Neural crest cell (in vitro differentiated cells): ENCODE data around the gene DLEU7. TPM values are rescaled to one million over a fixed set of nuclear protein-coding genes. Genes with fewer than 3 reads are reported as not detected.
A peak's percentile ranks its signal among the peaks of the same experiment; 100 is the strongest.

Experiments used
- DNase-seq: peaks from one replicate; pipeline ENCODE4 v3.0.0; 2021; ENCODE audit warnings: low read depth, mixed read lengths, low spot score
- H3K27ac Mint-ChIP-seq: one replicate; pipeline ENCODE4 v1.8.0; 2021; ENCODE audit warnings: mild to moderate bottlenecking, mixed read lengths; ENCODE audit not compliant: unreplicated experiment
- H3K27me3 Mint-ChIP-seq: 2 replicates; pipeline ENCODE4 v1.8.0; 2021; ENCODE audit warnings: low read depth, mild to moderate bottlenecking, mixed read lengths
- H3K36me3 Mint-ChIP-seq: 2 replicates; pipeline ENCODE4 v1.8.0; 2021; ENCODE audit warnings: low read depth, mild to moderate bottlenecking, mixed read lengths
- H3K4me1 Mint-ChIP-seq: 2 replicates; pipeline ENCODE4 v1.8.0; 2021; ENCODE audit warnings: mixed read lengths
- H3K4me3 Mint-ChIP-seq: one replicate; pipeline ENCODE4 v1.8.0; 2021; ENCODE audit warnings: mild to moderate bottlenecking, mixed read lengths
- H3K9me3 Mint-ChIP-seq: 2 replicates; pipeline ENCODE4 v1.8.0; 2021; ENCODE audit warnings: mixed read lengths
- total RNA-seq: library from RNA; stranded (reverse); gene quantifications from 2 replicates; pipeline ENCODE4 v1.2.1, GENCODE V29; 2021
- TF ChIP-seq, protein P1 (sequence below): fragments of 200-600 bp; sonication (generic); conservative IDR thresholded peaks from 2 replicates; pipeline ENCODE4 v1.5.0; 2021; ENCODE audit warnings: antibody characterized with exemption, mild to moderate bottlenecking

DLEU7 gene
- total RNA-seq, 1 donor from 2014 or later, result 0.51 TPM

DNA sequence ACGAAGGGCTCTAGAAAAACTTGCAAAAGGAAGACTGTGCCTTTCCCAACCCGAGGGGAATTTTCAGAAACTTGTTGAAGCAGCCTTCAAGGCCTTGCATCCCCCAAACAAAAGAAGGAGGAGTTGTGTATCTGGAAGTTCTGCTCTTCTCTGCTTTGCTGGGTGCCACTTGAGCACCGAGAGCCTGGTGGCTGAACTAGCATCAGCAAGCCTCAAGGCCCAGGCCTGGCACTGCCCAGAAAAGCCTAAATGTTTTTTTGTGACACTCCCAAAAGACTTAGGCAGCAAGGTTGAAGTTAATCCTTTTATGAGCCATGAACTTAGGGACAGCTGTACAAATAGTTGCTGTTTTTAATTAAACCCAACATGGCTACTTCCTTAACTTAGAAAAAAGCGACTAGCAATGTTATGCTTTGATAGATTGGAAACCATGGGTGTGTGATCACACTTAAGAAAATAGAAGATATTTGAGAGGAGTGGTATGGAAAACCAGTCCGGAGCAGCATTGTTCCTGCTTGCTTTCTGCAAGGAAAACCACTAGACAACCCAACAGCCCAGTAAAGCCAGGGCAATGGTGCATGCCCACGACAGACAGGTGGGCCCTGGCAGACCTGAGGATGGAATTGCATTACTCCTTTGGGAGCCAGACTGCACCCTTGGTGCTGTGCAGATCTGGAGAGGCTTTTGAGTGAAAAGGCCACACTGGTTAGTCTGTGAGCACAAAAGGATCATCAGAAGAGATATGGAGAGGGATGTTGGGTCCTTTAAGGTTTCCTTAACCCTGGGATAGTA is 788 bp upstream of the DLEU7 start:
- Mint-ChIP-seq H3K9me3 (peaks cover 1% of the 10 kb centered on the region), H3K27ac (no peak overlapping the region), H3K4me1 (peaks cover 17% of the 10 kb centered on the region), H3K36me3 (peaks cover 5% of the 10 kb centered on the region), H3K4me3 (peak overlapping the region; percentile 88), H3K27me3 (peaks cover 42% of the 10 kb centered on the region)
- DNase-seq, result no peak
- TF ChIP-seq, protein P1, sequence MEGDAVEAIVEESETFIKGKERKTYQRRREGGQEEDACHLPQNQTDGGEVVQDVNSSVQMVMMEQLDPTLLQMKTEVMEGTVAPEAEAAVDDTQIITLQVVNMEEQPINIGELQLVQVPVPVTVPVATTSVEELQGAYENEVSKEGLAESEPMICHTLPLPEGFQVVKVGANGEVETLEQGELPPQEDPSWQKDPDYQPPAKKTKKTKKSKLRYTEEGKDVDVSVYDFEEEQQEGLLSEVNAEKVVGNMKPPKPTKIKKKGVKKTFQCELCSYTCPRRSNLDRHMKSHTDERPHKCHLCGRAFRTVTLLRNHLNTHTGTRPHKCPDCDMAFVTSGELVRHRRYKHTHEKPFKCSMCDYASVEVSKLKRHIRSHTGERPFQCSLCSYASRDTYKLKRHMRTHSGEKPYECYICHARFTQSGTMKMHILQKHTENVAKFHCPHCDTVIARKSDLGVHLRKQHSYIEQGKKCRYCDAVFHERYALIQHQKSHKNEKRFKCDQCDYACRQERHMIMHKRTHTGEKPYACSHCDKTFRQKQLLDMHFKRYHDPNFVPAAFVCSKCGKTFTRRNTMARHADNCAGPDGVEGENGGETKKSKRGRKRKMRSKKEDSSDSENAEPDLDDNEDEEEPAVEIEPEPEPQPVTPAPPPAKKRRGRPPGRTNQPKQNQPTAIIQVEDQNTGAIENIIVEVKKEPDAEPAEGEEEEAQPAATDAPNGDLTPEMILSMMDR, result no peak

DNA sequence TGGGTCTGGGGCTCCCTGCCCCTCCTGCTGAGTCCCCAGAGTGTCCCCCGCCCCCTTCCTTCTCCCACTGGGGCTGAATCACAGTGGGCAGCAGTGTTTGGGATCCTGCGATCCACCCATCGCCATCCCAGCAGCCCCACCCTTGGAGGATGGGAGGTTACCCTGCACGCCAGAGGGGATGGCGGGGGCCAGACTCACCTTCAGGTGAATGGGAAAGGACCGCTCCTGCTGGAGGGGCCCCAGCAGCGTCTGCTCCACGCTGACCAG is 569 bp downstream of the DLEU7 start:
- Mint-ChIP-seq H3K27ac (no peak overlapping the region), H3K27me3 (peaks cover 46% of the 10 kb centered on the region), H3K36me3 (peaks cover 3% of the 10 kb centered on the region), H3K4me1 (peaks cover 15% of the 10 kb centered on the region), H3K4me3 (peak overlapping the region; percentile 71), H3K9me3 (no peaks in the 10 kb centered on the region)
- DNase-seq, result no peak
- TF ChIP-seq, protein P1, result no peak

DNA sequence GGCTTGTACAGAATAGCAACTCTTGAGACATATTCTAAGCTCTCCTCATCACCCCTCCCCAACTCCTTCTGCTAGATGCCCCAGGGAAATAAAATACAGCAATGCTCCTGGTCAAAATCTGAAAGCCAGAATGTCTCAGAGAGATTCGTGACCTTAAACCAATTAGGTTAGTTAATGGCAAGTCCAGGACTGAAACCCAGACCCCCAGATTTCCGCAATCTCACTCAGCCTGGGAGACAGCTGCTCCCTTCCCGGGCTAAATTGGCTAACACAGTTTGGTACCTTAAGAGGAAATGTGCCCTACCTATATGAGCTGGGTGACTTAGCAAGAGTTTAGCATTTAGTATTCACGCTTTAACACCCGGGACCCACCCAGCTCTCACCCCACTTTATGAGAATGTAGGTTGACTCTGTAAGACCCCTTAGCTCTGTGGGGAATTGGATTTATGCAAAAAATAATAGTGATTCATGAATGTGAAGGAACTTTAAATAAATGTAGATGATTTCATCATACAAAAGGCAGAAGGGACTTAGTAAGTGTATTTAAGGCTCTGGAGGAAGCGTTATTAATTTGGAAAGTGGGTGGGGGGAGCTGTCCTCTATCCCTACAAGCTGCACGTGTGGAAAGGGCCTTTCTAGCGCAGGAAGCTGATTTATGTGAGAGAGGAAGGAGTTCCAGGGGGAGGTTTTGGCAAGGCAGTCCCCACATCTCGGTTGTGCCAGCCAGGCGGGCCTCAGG is 1.1 kb downstream of the DLEU7 start:
- H3K9me3 Mint-ChIP-seq, result no peaks in the 10 kb centered on the region
- H3K4me1 Mint-ChIP-seq, result peaks cover 15% of the 10 kb centered on the region
- H3K4me3 Mint-ChIP-seq, result peak overlapping the region; percentile 71
- peaks cover 46% of the 10 kb centered on the region for H3K27me3 Mint-ChIP-seq
- TF ChIP-seq, protein P1, result no peak
- no peaks in the 10 kb centered on the region for H3K36me3 Mint-ChIP-seq
- DNase-seq, result no peak
- H3K27ac Mint-ChIP-seq, result no peak overlapping the region

DNA sequence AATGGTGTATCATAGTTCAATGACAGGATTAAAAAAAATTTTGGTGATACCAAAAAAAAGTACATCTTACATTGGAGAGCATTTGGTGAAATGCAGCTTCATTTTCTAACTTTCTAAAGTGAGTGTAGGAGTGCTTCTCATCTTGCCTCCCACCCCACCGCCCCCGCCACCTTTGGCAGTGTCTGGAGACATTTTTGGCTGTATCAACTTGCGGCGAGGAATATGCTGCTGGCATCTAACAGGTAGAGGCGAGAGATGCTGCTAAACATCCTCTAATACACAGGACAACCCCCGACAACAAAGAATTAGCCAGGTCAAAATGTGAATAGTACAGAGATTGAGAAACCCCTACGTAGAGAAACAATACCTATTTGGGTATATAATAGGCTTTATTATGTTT is 1.7 kb downstream of the DLEU7 start:
- no peaks in the 10 kb centered on the region for H3K36me3 Mint-ChIP-seq
- no peak for DNase-seq
- no peak overlapping the region for H3K4me3 Mint-ChIP-seq
- TF ChIP-seq, protein P1, result no peak
- H3K27me3 Mint-ChIP-seq, result peaks cover 46% of the 10 kb centered on the region
- H3K27ac Mint-ChIP-seq, result no peak overlapping the region
- H3K4me1 Mint-ChIP-seq, result peaks cover 15% of the 10 kb centered on the region
- H3K9me3 Mint-ChIP-seq, result no peaks in the 10 kb centered on the region

DNA sequence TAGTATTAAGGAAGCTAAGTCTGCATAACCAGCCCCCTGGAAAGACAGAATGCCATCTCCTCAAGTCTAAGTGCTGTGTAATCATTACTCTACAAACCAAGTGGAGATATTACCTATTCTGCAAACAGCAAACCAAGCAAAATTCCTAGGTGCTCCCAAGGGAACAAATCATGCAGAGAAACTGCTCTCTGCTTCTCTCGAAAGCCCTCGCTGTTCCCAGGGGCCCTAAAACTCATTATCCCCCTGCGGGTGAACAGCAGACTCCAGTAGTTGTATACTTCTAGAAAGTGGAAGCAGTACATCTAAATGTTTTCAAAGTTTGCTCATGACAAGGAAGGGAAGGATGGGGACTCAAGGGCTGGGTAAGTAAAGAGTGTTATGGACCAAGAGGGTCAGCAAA is 3.2 kb downstream of the DLEU7 start:
- DNase-seq, result no peak
- H3K9me3 Mint-ChIP-seq, result no peaks in the 10 kb centered on the region
- H3K4me1 Mint-ChIP-seq, result peaks cover 15% of the 10 kb centered on the region
- TF ChIP-seq, protein P1, result no peak
- no peaks in the 10 kb centered on the region for H3K36me3 Mint-ChIP-seq
- peak overlapping the region; percentile 36 for H3K4me3 Mint-ChIP-seq
- no peak overlapping the region for H3K27ac Mint-ChIP-seq
- peaks cover 39% of the 10 kb centered on the region for H3K27me3 Mint-ChIP-seq
